HEK293 (cell line): ENCODE results near the gene PER1.
A peak's percentile ranks its signal among the peaks of the same experiment; 100 is the strongest.

Experiments
- HOXA7 ChIP-seq: sonication (generic); formaldehyde crosslinking; IDR thresholded peaks from 2 replicates; pipeline ENCODE4 v1.8.1; 2022; ENCODE audit warnings: missing genetic modification reagents, borderline replicate concordance
- KLF1 ChIP-seq: fragments of 450-650 bp; formaldehyde crosslinking; IDR thresholded peaks from 2 replicates; pipeline ENCODE4 v1.5.1; 2016; ENCODE audit warnings: missing biosample characterization, missing genetic modification characterization
- PRDM1 ChIP-seq: fragments of 450-650 bp; formaldehyde crosslinking; IDR thresholded peaks from 2 replicates; pipeline ENCODE4; 2016; ENCODE audit warnings: missing biosample characterization, missing genetic modification characterization
- SCRT2 ChIP-seq: fragments of 450-650 bp; formaldehyde crosslinking; IDR thresholded peaks from 2 replicates; pipeline ENCODE4 v1.5.1; 2016; ENCODE audit warnings: missing biosample characterization, missing genetic modification characterization
- ZBTB21 ChIP-seq: fragments of 450-650 bp; formaldehyde crosslinking; IDR thresholded peaks from 2 replicates; pipeline ENCODE4 v1.5.1; 2017; ENCODE audit warnings: missing biosample characterization, missing genetic modification characterization
- ZNF138 ChIP-seq: fragments of 450-650 bp; formaldehyde crosslinking; IDR thresholded peaks from 2 replicates; pipeline ENCODE4 v1.5.1; 2016; ENCODE audit warnings: missing biosample characterization, missing genetic modification characterization, borderline replicate concordance
- ZNF19 ChIP-seq: fragments of 450-650 bp; formaldehyde crosslinking; IDR thresholded peaks from 2 replicates; pipeline ENCODE4; 2016; ENCODE audit warnings: missing biosample characterization, missing genetic modification characterization, low read depth
- ZNF292 ChIP-seq: fragments of 450-650 bp; formaldehyde crosslinking; IDR thresholded peaks from 2 replicates; pipeline ENCODE4 v1.5.1; 2016; ENCODE audit warnings: low read depth, missing biosample characterization, missing genetic modification characterization, borderline replicate concordance
- ZNF302 ChIP-seq: fragments of 450-650 bp; formaldehyde crosslinking; IDR thresholded peaks from 2 replicates; pipeline ENCODE4 v1.5.1; 2016; ENCODE audit warnings: missing biosample characterization, missing genetic modification characterization, low read depth
- ZNF426 ChIP-seq: fragments of 450-650 bp; formaldehyde crosslinking; IDR thresholded peaks from 2 replicates; pipeline ENCODE4 v1.5.1; 2017; ENCODE audit warnings: missing biosample characterization, missing genetic modification characterization, mild to moderate bottlenecking, inconsistent platforms, moderate library complexity
- ZNF518A ChIP-seq: fragments of 450-650 bp; formaldehyde crosslinking; conservative IDR thresholded peaks from 2 replicates; pipeline ENCODE4 v1.5.1; 2016; ENCODE audit warnings: low read depth, missing biosample characterization, missing genetic modification characterization
- ZNF548 ChIP-seq: fragments of 450-650 bp; formaldehyde crosslinking; IDR thresholded peaks from 2 replicates; pipeline ENCODE4 v1.5.1; 2016; ENCODE audit warnings: missing biosample characterization, missing genetic modification characterization
- ZNF585B ChIP-seq: fragments of 450-650 bp; formaldehyde crosslinking; IDR thresholded peaks from 2 replicates; pipeline ENCODE4 v1.5.1; 2016; ENCODE audit warnings: missing biosample characterization, missing genetic modification characterization
- ZNF610 ChIP-seq: fragments of 450-650 bp; formaldehyde crosslinking; IDR thresholded peaks from 2 replicates; pipeline ENCODE4 v1.5.1; 2016; ENCODE audit warnings: missing biosample characterization, missing genetic modification characterization, borderline replicate concordance
- ZNF624 ChIP-seq: fragments of 450-650 bp; formaldehyde crosslinking; IDR thresholded peaks from 2 replicates; pipeline ENCODE4 v1.5.1; 2017; ENCODE audit warnings: missing biosample characterization, missing genetic modification characterization
- ZNF792 ChIP-seq: fragments of 450-650 bp; formaldehyde crosslinking; IDR thresholded peaks from 2 replicates; pipeline ENCODE4 v1.5.1; 2016; ENCODE audit warnings: missing biosample characterization, missing genetic modification characterization
- ZXDB ChIP-seq: fragments of 450-650 bp; formaldehyde crosslinking; IDR thresholded peaks from 2 replicates; pipeline ENCODE4 v1.5.1; 2016; ENCODE audit warnings: missing biosample characterization, missing genetic modification characterization
- TF ChIP-seq, protein P1 (sequence below): fragments of 450-650 bp; IDR thresholded peaks from 2 replicates; pipeline ENCODE4 v1.5.1; 2018; ENCODE audit warnings: missing biosample characterization, mild to moderate bottlenecking, missing genetic modification characterization
- TF ChIP-seq, protein P2 (sequence below): fragments of 450-650 bp; formaldehyde crosslinking; IDR thresholded peaks from 2 replicates; pipeline ENCODE4 v1.5.1; 2016; ENCODE audit warnings: missing biosample characterization, missing genetic modification characterization

PER1 gene

DNA sequence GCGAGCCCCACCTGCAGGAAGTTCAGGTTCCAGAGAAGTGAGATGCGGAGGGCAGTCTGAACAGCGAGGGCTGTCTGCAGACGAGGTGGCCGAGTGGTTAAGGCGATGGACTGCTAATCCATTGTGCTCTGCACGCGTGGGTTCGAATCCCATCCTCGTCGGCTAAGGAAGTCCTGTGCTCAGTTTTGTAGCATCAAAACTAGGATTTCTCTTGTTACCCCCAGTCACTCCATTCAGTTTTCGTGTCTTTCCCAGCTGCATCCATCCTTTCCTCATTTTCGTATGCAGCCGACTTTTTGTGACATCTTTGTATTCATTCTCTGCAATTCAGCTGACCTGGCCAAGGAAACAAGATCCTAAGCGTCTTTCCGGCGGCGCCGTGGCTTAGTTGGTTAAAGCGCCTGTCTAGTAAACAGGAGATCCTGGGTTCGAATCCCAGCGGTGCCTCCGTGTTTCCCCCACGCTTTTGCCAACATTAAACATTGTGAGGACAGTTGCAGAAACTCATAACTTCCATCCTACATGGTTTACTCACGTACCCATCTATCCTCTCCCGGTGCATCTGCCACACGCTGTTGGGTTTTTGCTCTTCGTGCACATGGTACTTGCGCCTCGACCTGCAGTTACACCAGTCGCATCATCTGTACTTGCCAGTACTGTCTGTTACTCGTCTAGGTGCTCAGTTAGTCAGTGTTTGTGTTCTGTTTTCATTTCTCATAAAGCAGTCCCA, 34.7 kb upstream of the PER1 start (continued):
- TF ChIP-seq ZNF518A (tag by site-specific recombination) (no peak), ZNF292 (no peak), SCRT2 (no peak; the same call in 1 of the 2 replicates), ZNF792 (peak; percentile 62; the same call in 1 of the 2 replicates), ZNF426 (tag by site-specific recombination) (no peak), HOXA7 (CRISPR knock-in tag) (no peak), PRDM1 (tag by site-specific recombination) (peak; percentile 87), ZNF138 (tag by site-specific recombination) (no peak), ZNF302 (tag by site-specific recombination) (no peak), ZNF585B (tag by site-specific recombination) (no peak), ZNF19 (tag by site-specific recombination) (no peak), ZNF610 (tag by site-specific recombination) (no peak), ZXDB (tag by site-specific recombination) (peak; percentile 20; the same call in 1 of the 2 replicates), ZNF624 (tag by site-specific recombination) (no peak; the same call in 1 of the 2 replicates), ZNF548 (tag by site-specific recombination) (no peak), KLF1 (tag by site-specific recombination) (no peak), ZBTB21 (tag by site-specific recombination) (peak; percentile 73)
- TF ChIP-seq, protein P1, sequence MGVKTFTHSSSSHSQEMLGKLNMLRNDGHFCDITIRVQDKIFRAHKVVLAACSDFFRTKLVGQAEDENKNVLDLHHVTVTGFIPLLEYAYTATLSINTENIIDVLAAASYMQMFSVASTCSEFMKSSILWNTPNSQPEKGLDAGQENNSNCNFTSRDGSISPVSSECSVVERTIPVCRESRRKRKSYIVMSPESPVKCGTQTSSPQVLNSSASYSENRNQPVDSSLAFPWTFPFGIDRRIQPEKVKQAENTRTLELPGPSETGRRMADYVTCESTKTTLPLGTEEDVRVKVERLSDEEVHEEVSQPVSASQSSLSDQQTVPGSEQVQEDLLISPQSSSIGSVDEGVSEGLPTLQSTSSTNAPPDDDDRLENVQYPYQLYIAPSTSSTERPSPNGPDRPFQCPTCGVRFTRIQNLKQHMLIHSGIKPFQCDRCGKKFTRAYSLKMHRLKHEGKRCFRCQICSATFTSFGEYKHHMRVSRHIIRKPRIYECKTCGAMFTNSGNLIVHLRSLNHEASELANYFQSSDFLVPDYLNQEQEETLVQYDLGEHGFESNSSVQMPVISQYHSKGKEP (tag by site-specific recombination), result no peak; the same call in 1 of the 2 replicates
- TF ChIP-seq, protein P2, sequence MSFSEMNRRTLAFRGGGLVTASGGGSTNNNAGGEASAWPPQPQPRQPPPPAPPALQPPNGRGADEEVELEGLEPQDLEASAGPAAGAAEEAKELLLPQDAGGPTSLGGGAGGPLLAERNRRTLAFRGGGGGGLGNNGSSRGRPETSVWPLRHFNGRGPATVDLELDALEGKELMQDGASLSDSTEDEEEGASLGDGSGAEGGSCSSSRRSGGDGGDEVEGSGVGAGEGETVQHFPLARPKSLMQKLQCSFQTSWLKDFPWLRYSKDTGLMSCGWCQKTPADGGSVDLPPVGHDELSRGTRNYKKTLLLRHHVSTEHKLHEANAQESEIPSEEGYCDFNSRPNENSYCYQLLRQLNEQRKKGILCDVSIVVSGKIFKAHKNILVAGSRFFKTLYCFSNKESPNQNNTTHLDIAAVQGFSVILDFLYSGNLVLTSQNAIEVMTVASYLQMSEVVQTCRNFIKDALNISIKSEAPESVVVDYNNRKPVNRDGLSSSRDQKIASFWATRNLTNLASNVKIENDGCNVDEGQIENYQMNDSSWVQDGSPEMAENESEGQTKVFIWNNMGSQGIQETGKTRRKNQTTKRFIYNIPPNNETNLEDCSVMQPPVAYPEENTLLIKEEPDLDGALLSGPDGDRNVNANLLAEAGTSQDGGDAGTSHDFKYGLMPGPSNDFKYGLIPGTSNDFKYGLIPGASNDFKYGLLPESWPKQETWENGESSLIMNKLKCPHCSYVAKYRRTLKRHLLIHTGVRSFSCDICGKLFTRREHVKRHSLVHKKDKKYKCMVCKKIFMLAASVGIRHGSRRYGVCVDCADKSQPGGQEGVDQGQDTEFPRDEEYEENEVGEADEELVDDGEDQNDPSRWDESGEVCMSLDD (tag by site-specific recombination), result peak; percentile 34; the same call in 1 of the 2 replicates
